Left colon (tissue), 2 donors: ENCODE measurements around the gene SOCS3. TPM values are rescaled to one million over a fixed set of nuclear protein-coding genes. Genes with fewer than 3 reads are reported as not detected.
"Not testable (repeated sequence)": the region's sequence is repeated elsewhere in the genome, so short reads cannot be mapped to it uniquely, and the experiment has no call there.

ENCODE experiments used
- ATAC-seq: fragments of 200-7000 bp; cut with Tn5 transposase; one replicate; pipeline ENCODE4 v1.9.1; 2020; ENCODE audit warnings: mild to moderate bottlenecking, moderate library complexity
- DNase-seq, 2 donors: peaks; one replicate each; pipeline ENCODE4 v3.0.0-alpha.2; 2020
- intact Hi-C, 2 donors: fragments of 100-400 bp; cut with DNase I in 1 of 2; cut with micrococcal nuclease in 1 of 2; formaldehyde crosslinking; loops; one replicate each; pipeline versions ENCODE4 v1.11.2 to v1.14.0; 2022; cut with DNase I, micrococcal nuclease
- total RNA-seq, 2 donors: library from RNA; stranded (reverse); fragmentation: NEBNext Ultra II Directional; extraction: Animal tissue kit (Norgen Biotek cat#: 25700); gene quantifications; one replicate each; pipeline ENCODE4 v1.2.1, GENCODE V29; 2021
- donor health status: DM: no; HTN: no; CAD: no.
- donor health status: DM: yes; HTN: yes; CAD: no.

Gene SOCS3
- total RNA-seq, 2 donors from 2014 or later = 11.6 to 33.1 TPM

GRCh38 chr17:78318843-78319242 lies 41.0 kb downstream of the SOCS3 start:
- intact Hi-C loops = no loop called here
- DNase-seq (no peak), ATAC-seq (no peak)

DNA sequence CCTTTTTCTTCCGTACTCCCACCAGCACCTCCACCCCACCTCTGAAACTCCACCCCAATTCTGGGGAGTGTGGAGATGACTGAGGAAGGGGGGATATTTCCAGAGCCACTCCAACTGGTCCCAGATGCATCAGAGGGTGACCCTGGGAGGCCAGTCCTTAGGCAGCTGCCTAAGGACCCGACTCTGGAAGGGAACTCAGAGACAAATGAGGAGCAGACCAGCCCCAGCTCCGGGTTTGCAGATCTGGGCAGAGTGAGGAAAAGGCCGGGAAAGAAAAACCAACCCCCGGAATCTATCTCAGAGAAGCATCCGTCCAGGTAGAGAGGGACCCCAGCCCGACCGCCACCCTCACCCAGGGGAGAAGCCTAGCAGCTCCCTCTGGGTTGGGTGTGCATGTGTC lies 41.5 kb downstream of the SOCS3 start:
- intact Hi-C loops = no loop called here
- no peak for ATAC-seq
- DNase-seq = no peak

DNA sequence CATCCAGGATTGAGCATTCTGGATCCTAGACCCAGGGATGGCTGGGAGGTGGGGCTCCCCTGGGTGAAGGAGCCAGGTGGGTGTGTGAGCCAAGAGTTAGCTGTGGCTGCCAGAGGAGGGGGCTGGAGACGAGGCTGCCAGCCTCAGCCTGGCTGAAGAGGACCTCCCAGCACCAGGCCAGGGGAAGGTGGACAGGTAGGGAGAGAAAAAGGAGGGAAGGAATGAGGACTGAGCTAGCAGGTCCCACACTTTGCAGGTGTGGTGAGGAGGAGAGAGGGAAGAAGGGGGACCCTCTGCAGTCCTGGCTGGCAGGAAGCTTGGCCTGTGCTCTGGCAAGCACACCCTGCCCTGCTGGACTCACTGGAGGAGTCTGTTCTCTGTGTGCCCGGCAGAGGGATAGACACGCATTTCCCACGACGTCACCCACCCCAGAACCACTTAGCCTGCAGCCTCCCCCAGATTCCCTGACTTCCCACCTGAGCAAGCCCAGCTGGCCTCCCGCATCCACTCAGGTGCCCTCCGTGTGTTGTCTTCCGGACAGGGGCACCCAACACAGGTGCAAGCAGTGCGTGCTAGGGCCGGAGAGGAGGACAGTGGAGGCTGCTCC lies 42.0 kb downstream of the SOCS3 start:
- DNase-seq = peak in 1 of 2 donors; percentile 51
- ATAC-seq = peak; percentile 8

GRCh38 chr17:78316867-78317789 lies 42.7 kb downstream of the SOCS3 start:
- intact Hi-C loops = no loop called here
- peak; percentile 67 for ATAC-seq
- DNase-seq = peak; percentile 79 to 94

More for the DNA sequence above, 42.0 kb downstream of the SOCS3 start:
- intact Hi-C loops = no loop called here

- intact Hi-C loops = no loop called here
- ATAC-seq = no peak
- peak in 1 of 2 donors; percentile 44 for DNase-seq
These were observed 43.6 kb downstream of the SOCS3 start for GRCh38 chr17:78316115-78316866.

- intact Hi-C loops = no loop called here
- ATAC-seq (peak; percentile 11), DNase-seq (peak; percentile 78 to 87)
These were observed 44.3 kb downstream of the SOCS3 start for GRCh38 chr17:78315355-78316114.

DNA sequence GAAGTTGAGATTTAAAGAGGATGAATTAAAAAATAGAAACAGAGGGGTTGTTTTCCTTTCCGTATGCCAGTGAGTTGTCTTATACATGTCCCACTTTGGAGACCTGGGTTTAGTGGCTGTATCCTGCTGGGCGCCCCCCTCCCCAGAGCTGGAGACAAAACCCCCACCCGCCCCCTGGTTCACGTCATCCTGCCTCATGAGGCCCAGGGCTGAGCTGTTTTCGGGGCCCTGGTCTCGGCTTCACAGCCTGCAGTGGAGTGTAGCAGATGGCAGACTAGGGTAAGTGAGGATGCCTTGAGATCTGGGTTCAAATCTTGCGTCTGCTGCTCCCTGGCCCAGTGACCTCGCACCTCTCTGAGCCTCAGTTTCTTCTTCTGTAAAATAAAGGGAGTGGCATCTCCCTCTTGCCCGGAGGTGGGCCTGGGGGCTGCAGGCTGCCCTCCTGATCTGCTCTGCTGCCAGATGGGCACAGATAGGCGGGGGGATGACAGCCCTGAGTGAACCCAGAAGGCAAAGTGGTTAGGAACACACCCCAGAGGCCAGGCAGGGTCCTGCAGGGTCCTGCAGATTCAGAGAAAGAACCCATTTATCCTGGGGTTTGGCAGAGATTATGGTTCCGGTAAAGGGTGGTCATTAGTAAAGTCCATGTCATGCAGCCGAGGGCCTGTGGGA lies 45.1 kb downstream of the SOCS3 start:
- ATAC-seq (no peak), DNase-seq (no peak)
- intact Hi-C loops = no loop called here

GRCh38 chr17:78313735-78314648 lies 45.9 kb downstream of the SOCS3 start:
- intact Hi-C loops = no loop called here
- peak; percentile 71 for ATAC-seq

GRCh38 chr17:78309659-78310255 lies 50.1 kb downstream of the SOCS3 start:
- ATAC-seq, DNase-seq, intact Hi-C loops: not testable (repeated sequence)

More at GRCh38 chr17:78313735-78314648, 45.9 kb downstream of the SOCS3 start:
- DNase-seq = peak; percentile 90 to 92

DNA sequence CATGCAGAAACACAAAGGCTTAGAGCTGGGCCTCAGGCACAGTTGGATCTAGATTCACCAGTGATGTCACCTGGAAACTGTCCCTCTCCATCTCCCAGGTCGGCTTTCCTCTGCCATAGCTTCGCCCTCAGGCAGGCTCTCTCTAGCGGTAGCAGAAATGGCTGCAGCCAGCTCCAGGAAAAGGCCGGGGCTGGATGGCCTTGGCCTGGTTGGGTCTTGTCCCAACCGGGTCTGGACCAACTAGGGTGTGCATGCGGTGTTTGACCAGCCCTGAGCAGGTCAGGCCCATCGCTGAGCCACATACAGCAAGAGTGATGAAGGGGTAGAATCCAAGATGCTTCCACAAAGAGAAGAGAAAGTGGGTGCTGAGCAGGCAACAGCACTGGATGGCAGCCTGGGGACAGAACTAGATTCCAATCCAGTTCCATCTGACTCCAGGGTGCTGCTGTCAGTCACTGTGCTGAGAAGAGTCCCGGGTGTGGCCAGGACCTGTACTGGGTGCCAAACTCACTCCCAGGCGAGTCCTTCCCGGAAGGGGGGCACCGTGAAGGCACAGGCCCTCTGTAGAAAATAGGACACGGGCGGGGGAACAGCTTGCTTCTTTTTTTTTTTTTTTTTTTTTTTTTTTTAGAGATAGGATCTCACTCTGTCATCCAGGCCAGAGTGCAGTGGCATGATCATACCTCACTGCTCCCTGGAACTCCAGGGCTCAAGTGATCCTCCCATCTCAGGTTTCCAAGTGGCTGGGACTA lies 51.8 kb downstream of the SOCS3 start:
- ATAC-seq (peak; percentile 19), DNase-seq (no peak)
- intact Hi-C loops = no loop called here

DNA sequence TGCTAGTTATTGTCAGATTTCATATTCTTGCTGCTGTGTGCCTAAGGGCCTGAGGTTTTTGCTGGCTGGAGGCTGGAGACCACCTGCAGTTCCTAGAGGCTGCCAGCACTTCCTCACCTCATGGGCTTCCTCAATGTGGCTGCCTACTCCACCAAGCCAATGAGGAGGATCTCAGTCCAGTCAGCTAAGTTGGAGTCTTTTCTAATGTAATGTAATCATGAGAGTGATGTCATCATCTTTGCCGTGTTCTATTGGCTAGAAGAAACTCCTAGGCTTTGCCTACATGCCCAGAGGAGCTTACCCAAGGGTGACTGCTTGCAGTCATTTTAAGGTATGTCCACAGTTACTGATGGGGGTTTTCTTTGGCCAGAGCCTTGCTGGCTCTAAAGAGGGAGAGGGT lies 53.0 kb downstream of the SOCS3 start:
- DNase-seq (no peak), ATAC-seq (no peak)
- intact Hi-C loops = no loop called here

Other genes with a start within 250 kb of the SOCS3 start
- gene TMC6, start 231.3 kb downstream of the SOCS3 start, total RNA-seq = 100 to 1,000 TPM in 1 of 2 donors, 10 to 100 TPM in 1; 83.5 to 119 TPM
- gene TMC8, start 229.3 kb downstream of the SOCS3 start, total RNA-seq = 1 to 10 TPM; 3.4 to 8.8 TPM
- not detected for gene C17orf99, start 213.7 kb downstream of the SOCS3 start, total RNA-seq
- gene SYNGR2, start 191.5 kb downstream of the SOCS3 start, total RNA-seq = 100 to 1,000 TPM; 173 to 188 TPM
- 10 to 100 TPM; 14.8 to 24.9 TPM for gene TK1, start 173.0 kb downstream of the SOCS3 start, total RNA-seq
- gene AFMID, start 172.7 kb downstream of the SOCS3 start, total RNA-seq = 10 to 100 TPM; 26.7 to 33.2 TPM
- gene BIRC5, start 145.8 kb downstream of the SOCS3 start, total RNA-seq = 10 to 100 TPM in 1 of 2 donors, 1 to 10 TPM in 1; 3.4 to 10.1 TPM
- gene TMEM235, start 128.4 kb downstream of the SOCS3 start, total RNA-seq = not detected
- 10 to 100 TPM; 37.6 to 44.5 TPM for gene PGS1, start 18.6 kb upstream of the SOCS3 start, total RNA-seq
- gene DNAH17, start 217.3 kb upstream of the SOCS3 start, total RNA-seq = not detected